ENCODE results near the gene EFHC1.

EFHC1 gene

GRCh38 chr6:52536424-52536916 is 116.3 kb downstream of the EFHC1 start:
- no peak overlapping the region for H3K4me3 ChIP-seq (ENCODE audit: insufficient read depth, low read length, poor library complexity, severe bottlenecking)
- no peaks in the 10 kb centered on the region for H3K36me3 ChIP-seq (ENCODE audit: low read length)
- no peak for TF ChIP-seq EZH2phosphoT487 (conservative IDR thresholded peaks at IDR 0.05; ENCODE audit: low read length)
- TF ChIP-seq CTCF (IDR thresholded peaks at IDR 0.05; ENCODE audit: insufficient read depth, low read length, poor library complexity, severe bottlenecking), result no peak
- no peak overlapping the region for H3K9ac ChIP-seq (ENCODE audit: low read length)
- no peak overlapping the region for H3K4me2 ChIP-seq (ENCODE audit: low read depth, low read length, poor library complexity, severe bottlenecking)
- no peaks in the 10 kb centered on the region for H3F3A ChIP-seq (ENCODE audit: insufficient read depth)
- H2AFZ ChIP-seq (ENCODE audit: low read depth, low read length, severe bottlenecking), result no peak overlapping the region
- H3K27me3 ChIP-seq (ENCODE audit: low read length), result no peaks in the 10 kb centered on the region
- no peaks in the 10 kb centered on the region for H4K20me1 ChIP-seq (ENCODE audit: low read depth, low read length)
- no peaks in the 10 kb centered on the region for H3K9me2 ChIP-seq (replicated peaks; ENCODE audit: insufficient read depth, low read length)
- no peaks in the 10 kb centered on the region for H3K9me3 ChIP-seq (ENCODE audit: insufficient read depth, low read length)
- H3K79me2 ChIP-seq (ENCODE audit: insufficient read depth, low read length), result no peaks in the 10 kb centered on the region
- H3K27ac ChIP-seq (ENCODE audit: low read depth, low read length), result no peak overlapping the region

- Histone ChIP-seq H3K4me2 (ENCODE audit: low read depth, low read length, poor library complexity, severe bottlenecking) (no peak overlapping the region), H3K36me3 (ENCODE audit: low read length) (no peaks in the 10 kb centered on the region), H3K9me2 (replicated peaks; ENCODE audit: insufficient read depth, low read length) (no peaks in the 10 kb centered on the region), H3K79me2 (ENCODE audit: insufficient read depth, low read length) (no peaks in the 10 kb centered on the region), H4K20me1 (ENCODE audit: low read depth, low read length) (no peaks in the 10 kb centered on the region), H3K27ac (ENCODE audit: low read depth, low read length) (no peak overlapping the region), H3F3A (ENCODE audit: insufficient read depth) (no peaks in the 10 kb centered on the region), H2AFZ (ENCODE audit: low read depth, low read length, severe bottlenecking) (no peak overlapping the region), H3K9ac (ENCODE audit: low read length) (no peak overlapping the region), H3K9me3 (ENCODE audit: insufficient read depth, low read length) (no peaks in the 10 kb centered on the region), H3K27me3 (ENCODE audit: low read length) (no peaks in the 10 kb centered on the region), H3K4me3 (ENCODE audit: insufficient read depth, low read length, poor library complexity, severe bottlenecking) (no peak overlapping the region)
- TF ChIP-seq EZH2phosphoT487 (conservative IDR thresholded peaks at IDR 0.05; ENCODE audit: low read length), result no peak
- no peak for TF ChIP-seq CTCF (IDR thresholded peaks at IDR 0.05; ENCODE audit: insufficient read depth, low read length, poor library complexity, severe bottlenecking)
These were observed 117.0 kb downstream of the EFHC1 start for GRCh38 chr6:52537001-52537753.

GRCh38 chr6:52538252-52538900 is 118.2 kb downstream of the EFHC1 start:
- no peak overlapping the region for H3K4me2 ChIP-seq (ENCODE audit: low read depth, low read length, poor library complexity, severe bottlenecking)
- no peak overlapping the region for H3K27ac ChIP-seq (ENCODE audit: low read depth, low read length)

More at GRCh38 chr6:52538252-52538900, 118.2 kb downstream of the EFHC1 start:
- no peak overlapping the region for H3K4me3 ChIP-seq (ENCODE audit: insufficient read depth, low read length, poor library complexity, severe bottlenecking)
- H3K27me3 ChIP-seq (ENCODE audit: low read length), result no peaks in the 10 kb centered on the region
- H3K36me3 ChIP-seq (ENCODE audit: low read length), result no peaks in the 10 kb centered on the region
- H3K79me2 ChIP-seq (ENCODE audit: insufficient read depth, low read length), result no peaks in the 10 kb centered on the region
- H3K9ac ChIP-seq (ENCODE audit: low read length), result no peak overlapping the region
- H3F3A ChIP-seq (ENCODE audit: insufficient read depth), result no peaks in the 10 kb centered on the region
- no peaks in the 10 kb centered on the region for H3K9me2 ChIP-seq (replicated peaks; ENCODE audit: insufficient read depth, low read length)
- H4K20me1 ChIP-seq (ENCODE audit: low read depth, low read length), result no peaks in the 10 kb centered on the region
- H3K9me3 ChIP-seq (ENCODE audit: insufficient read depth, low read length), result no peaks in the 10 kb centered on the region
- no peak overlapping the region for H2AFZ ChIP-seq (ENCODE audit: low read depth, low read length, severe bottlenecking)
- no peak for TF ChIP-seq CTCF (IDR thresholded peaks at IDR 0.05; ENCODE audit: insufficient read depth, low read length, poor library complexity, severe bottlenecking)
- TF ChIP-seq EZH2phosphoT487 (conservative IDR thresholded peaks at IDR 0.05; ENCODE audit: low read length), result no peak
